Measurements from ENCODE around the gene PTPN6. TPM values are rescaled to one million over a fixed set of nuclear protein-coding genes. Genes with fewer than 3 reads are reported as not detected.

The PTPN6 gene
- polyA plus RNA-seq, 1 donor from 2014 or later: not detected

GRCh38 chr12:6903722-6904121 is 47.4 kb upstream of the PTPN6 start:
- peak overlapping the region; percentile 26 for H3K4me2 ChIP-seq (ENCODE audit: low read length)
- no peaks in the 10 kb centered on the region for H3K27me3 ChIP-seq (ENCODE audit: insufficient read depth, low read depth, low read length)
- H3K9me3 ChIP-seq (ENCODE audit: low read length): no peaks in the 10 kb centered on the region
- H3K4me3 ChIP-seq (ENCODE audit: low read length): peak overlapping the region; percentile 67
- no peaks in the 10 kb centered on the region for H4K20me1 ChIP-seq (ENCODE audit: insufficient read depth)
- TF ChIP-seq EZH2 (IDR thresholded peaks at IDR 0.05; ENCODE audit: borderline replicate concordance, insufficient read depth, low read length, poor library complexity, severe bottlenecking): no peak
- TF ChIP-seq CTCF (IDR thresholded peaks at IDR 0.05; ENCODE audit: poor library complexity, severe bottlenecking): no peak
- TF ChIP-seq TAF1 (IDR thresholded peaks at IDR 0.05; ENCODE audit: low read depth): no peak
- no peak for TF ChIP-seq EP300 (conservative IDR thresholded peaks at IDR 0.05; ENCODE audit: poor library complexity, severe bottlenecking)
- TF ChIP-seq POLR2AphosphoS5 (IDR thresholded peaks at IDR 0.05): no peak
- TF ChIP-seq SMC3 (conservative IDR thresholded peaks at IDR 0.05; ENCODE audit: poor library complexity): no peak
- no peak for TF ChIP-seq REST (IDR thresholded peaks at IDR 0.05; ENCODE audit: borderline replicate concordance)
- TF ChIP-seq MXI1 (conservative IDR thresholded peaks at IDR 0.05; ENCODE audit: poor library complexity, severe bottlenecking): no peak
- TF ChIP-seq RAD21 (conservative IDR thresholded peaks at IDR 0.05): no peak
- H2AFZ ChIP-seq (ENCODE audit: low read depth, low read length): peak overlapping the region; percentile 43
- peaks cover 4% of the 10 kb centered on the region for H3F3A ChIP-seq (ENCODE audit: insufficient read depth, low read length, poor library complexity, severe bottlenecking)
- H3K79me2 ChIP-seq (replicated peaks; ENCODE audit: insufficient read depth, low read length): no peaks in the 10 kb centered on the region
- no peaks in the 10 kb centered on the region for H3K9me2 ChIP-seq (ENCODE audit: insufficient read depth, low read length)
- H3K36me3 ChIP-seq (ENCODE audit: insufficient read depth, low read length): no peaks in the 10 kb centered on the region
- peak overlapping the region; percentile 92 for H3K27ac ChIP-seq (ENCODE audit: low read length)
- H3K9ac ChIP-seq (ENCODE audit: low read length): peak overlapping the region; percentile 82

GRCh38 chr12:6904280-6905276 is 46.6 kb upstream of the PTPN6 start, which contains the start of gene LRRC23:
TSS of gene LRRC23 (plus strand) at chr12:6904822. CDS start at chr12:6905634, 812 bp downstream.
- TF ChIP-seq REST (IDR thresholded peaks at IDR 0.05; ENCODE audit: borderline replicate concordance) (peak; percentile 51), TAF1 (IDR thresholded peaks at IDR 0.05; ENCODE audit: low read depth) (peak; percentile 50), SMC3 (conservative IDR thresholded peaks at IDR 0.05; ENCODE audit: poor library complexity) (peak; percentile 40), MXI1 (conservative IDR thresholded peaks at IDR 0.05; ENCODE audit: poor library complexity, severe bottlenecking) (peak; percentile 86), CTCF (IDR thresholded peaks at IDR 0.05; ENCODE audit: poor library complexity, severe bottlenecking) (no peak), POLR2AphosphoS5 (IDR thresholded peaks at IDR 0.05) (peak; percentile 82), EZH2 (IDR thresholded peaks at IDR 0.05; ENCODE audit: borderline replicate concordance, insufficient read depth, low read length, poor library complexity, severe bottlenecking) (no peak), EP300 (conservative IDR thresholded peaks at IDR 0.05; ENCODE audit: poor library complexity, severe bottlenecking) (peak; percentile 83)
- Histone ChIP-seq H3K4me3 (ENCODE audit: low read length) (peak within 1 kb of the TSS; percentile 67), H3K9me2 (ENCODE audit: insufficient read depth, low read length) (no peaks in the 10 kb centered on the region), H3K27me3 (ENCODE audit: insufficient read depth, low read depth, low read length) (no peaks in the 10 kb centered on the region), H3K4me2 (ENCODE audit: low read length) (peak within 1 kb of the TSS; percentile 90), H3F3A (ENCODE audit: insufficient read depth, low read length, poor library complexity, severe bottlenecking) (peaks cover 4% of the 10 kb centered on the region), H3K27ac (ENCODE audit: low read length) (peak within 1 kb of the TSS; percentile 92), H3K36me3 (ENCODE audit: insufficient read depth, low read length) (no peaks in the 10 kb centered on the region), H2AFZ (ENCODE audit: low read depth, low read length) (peak within 1 kb of the TSS; percentile 43), H3K9me3 (ENCODE audit: low read length) (no peaks in the 10 kb centered on the region), H3K79me2 (replicated peaks; ENCODE audit: insufficient read depth, low read length) (no peaks in the 10 kb centered on the region), H4K20me1 (ENCODE audit: insufficient read depth) (no peaks in the 10 kb centered on the region), H3K9ac (ENCODE audit: low read length) (peak within 1 kb of the TSS; percentile 82)
